Stimulated activated CD4-positive, alpha-beta T cell treated with anti-CD3 and anti-CD28 coated beads, Interleukin-1b, Interleukin-23, amount 100 ng/mL, for 24 hours (primary cell): ENCODE measurements around the gene RNF152.
"Not testable (repeated sequence)": the region's sequence is repeated elsewhere in the genome, so short reads cannot be mapped to it uniquely, and the experiment has no call there.

Experiments
- DNase-seq, 4 experiments: peaks; one replicate each; pipeline ENCODE4 v3.0.0-alpha.2; 2020; ENCODE audit warnings: low read depth in 4 of 4, low spot score in 1 of 4

Gene RNF152

GRCh38 chr18:61824733-61825363 is 68.0 kb downstream of the RNF152 start:
- DNase-seq: no peak

GRCh38 chr18:61823595-61823994 is 69.2 kb downstream of the RNF152 start:
- no peak for DNase-seq

- no peak for DNase-seq
Observed at GRCh38 chr18:61822879-61823278, 69.9 kb downstream of the RNF152 start.

- DNase-seq: no peak
Observed at GRCh38 chr18:61821748-61822147, 71.1 kb downstream of the RNF152 start.

- DNase-seq: no peak
Observed at GRCh38 chr18:61820882-61821281, 71.9 kb downstream of the RNF152 start.

- no peak for DNase-seq
Observed at GRCh38 chr18:61817086-61817485, 75.7 kb downstream of the RNF152 start.

GRCh38 chr18:61815885-61816470 is 76.8 kb downstream of the RNF152 start:
- DNase-seq: no peak

- DNase-seq: no peak
Observed at GRCh38 chr18:61808286-61808685, 84.5 kb downstream of the RNF152 start.

- no peak for DNase-seq
Observed at GRCh38 chr18:61803393-61803792, 89.4 kb downstream of the RNF152 start.

- no peak for DNase-seq
Observed at GRCh38 chr18:61797696-61798590, 94.9 kb downstream of the RNF152 start.

- no peak for DNase-seq
Observed at GRCh38 chr18:61791031-61791430, 101.8 kb downstream of the RNF152 start.

- DNase-seq: not testable (repeated sequence)
Observed at GRCh38 chr18:61787011-61787670, 105.7 kb downstream of the RNF152 start.

GRCh38 chr18:61785588-61785987 is 107.2 kb downstream of the RNF152 start:
- no peak for DNase-seq

- DNase-seq: no peak
Observed at GRCh38 chr18:61784834-61785233, 108.0 kb downstream of the RNF152 start.

- no peak for DNase-seq
Observed at GRCh38 chr18:61782545-61782944, 110.3 kb downstream of the RNF152 start.

GRCh38 chr18:61776201-61776600 is 116.6 kb downstream of the RNF152 start:
- DNase-seq: not testable (repeated sequence)

GRCh38 chr18:61774846-61775245 is 118.0 kb downstream of the RNF152 start:
- DNase-seq: no peak

GRCh38 chr18:61772293-61772848 is 120.4 kb downstream of the RNF152 start:
- DNase-seq: no peak

- DNase-seq: no peak
Observed at GRCh38 chr18:61771861-61772260, 120.9 kb downstream of the RNF152 start.

- DNase-seq: no peak
Observed at GRCh38 chr18:61770279-61770678, 122.5 kb downstream of the RNF152 start.

GRCh38 chr18:61766266-61766884 is 126.4 kb downstream of the RNF152 start:
- no peak for DNase-seq
